GM13976 (cell line): ENCODE data around the gene PAPOLA.
A peak's percentile ranks its signal among the peaks of the same experiment; 100 is the strongest.
"Not testable (repeated sequence)": the region's sequence is repeated elsewhere in the genome, so short reads cannot be mapped to it uniquely, and the experiment has no call there.

Experiments
- DNase-seq: peaks from one replicate; pipeline ENCODE4 v3.0.0; 2012; ENCODE audit warnings: low spot score
- CTCF ChIP-seq: IDR thresholded peaks from 2 replicates; pipeline ENCODE4 v1.5.1; 2012; ENCODE audit warnings: borderline replicate concordance, mild to moderate bottlenecking; ENCODE audit not compliant: insufficient read depth; ENCODE audit errors: extremely low read depth, missing control alignments, control extremely low read depth
- in situ Hi-C: fragments of 300-500 bp; cut with MboI; formaldehyde crosslinking; loops from one replicate; pipeline ENCODE4 v1.12.0; 2022; ENCODE audit warnings: low sequenced_read_pairs, mixed read lengths, inconsistent platforms; ENCODE audit not compliant: unreplicated experiment

The PAPOLA gene

GRCh38 chr14:96501217-96501739 lies 904 bp upstream of the PAPOLA start:
- peak; percentile 38 for DNase-seq
- no peak for TF ChIP-seq CTCF
- in situ Hi-C loops = no loop called here

- TF ChIP-seq CTCF = no peak
- DNase-seq = peak; percentile 73
- in situ Hi-C loops = no loop called here
Measured at GRCh38 chr14:96502621-96503305, 581 bp downstream of the PAPOLA start.

- in situ Hi-C loops = no loop called here
- no peak for DNase-seq
- TF ChIP-seq CTCF = no peak
Measured at GRCh38 chr14:96503306-96503679, 1.1 kb downstream of the PAPOLA start.

- in situ Hi-C loops, DNase-seq: not testable (repeated sequence)
Measured at GRCh38 chr14:96504353-96504752, 2.2 kb downstream of the PAPOLA start.

GRCh38 chr14:96507723-96508122 lies 5.5 kb downstream of the PAPOLA start:
- in situ Hi-C loops = no loop called here
- TF ChIP-seq CTCF = no peak

GRCh38 chr14:96508900-96509299 lies 6.7 kb downstream of the PAPOLA start:
- DNase-seq = no peak
- no peak for TF ChIP-seq CTCF
- in situ Hi-C loops = no loop called here

More at GRCh38 chr14:96507723-96508122, 5.5 kb downstream of the PAPOLA start:
- no peak for DNase-seq

GRCh38 chr14:96509457-96510090 lies 7.4 kb downstream of the PAPOLA start:
- in situ Hi-C loops = no loop called here
- peak; percentile 49 for DNase-seq
- no peak for TF ChIP-seq CTCF
